CD4-positive, alpha-beta T cell treated with Interleukin-6 at 100 ng/mL for 8 hours (primary cell): Measurements from ENCODE around the gene LRRC3B.

ENCODE experiments used
- DNase-seq: peaks from one replicate; pipeline ENCODE4 v3.0.0-alpha.2; 2020; ENCODE audit warnings: mixed read lengths, low spot score

Gene LRRC3B

DNA sequence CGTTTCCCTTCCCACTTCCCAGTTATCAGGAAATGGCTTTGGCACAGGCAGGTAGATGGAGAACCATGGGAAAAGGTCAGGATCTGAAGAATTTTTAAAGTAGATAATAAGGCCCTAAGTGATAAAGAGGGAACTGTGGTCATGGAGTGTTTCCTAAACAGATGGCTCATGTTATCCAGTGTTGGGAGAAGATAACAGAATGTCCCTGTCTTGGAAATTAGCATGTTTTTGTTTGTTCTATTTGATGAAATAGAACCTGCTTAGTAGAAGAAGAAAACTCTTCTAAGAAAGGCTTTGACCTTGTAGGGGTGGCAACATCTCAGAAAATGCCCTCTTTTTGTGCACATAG is 8.8 kb downstream of the LRRC3B start:
- DNase-seq: no peak

DNA sequence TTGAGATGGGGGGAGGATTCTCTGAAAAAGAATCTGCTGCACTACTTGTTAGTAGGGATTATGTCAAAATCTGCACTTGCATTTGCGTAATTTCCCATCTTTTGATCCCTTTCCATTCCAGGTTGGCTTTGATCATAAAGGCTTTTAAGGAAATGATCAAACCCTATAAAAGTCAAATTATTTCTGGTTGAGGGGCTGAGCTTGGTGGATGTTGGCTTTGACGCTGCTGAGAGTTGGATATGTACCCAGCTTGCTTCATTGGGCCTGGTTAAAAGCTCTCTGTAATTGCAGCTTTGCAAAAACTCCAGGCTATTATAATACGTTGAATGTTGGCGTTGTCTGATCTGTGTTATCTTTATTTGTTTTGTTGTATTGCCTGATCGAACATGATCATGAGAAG is 12.0 kb downstream of the LRRC3B start:
- no peak for DNase-seq

DNA sequence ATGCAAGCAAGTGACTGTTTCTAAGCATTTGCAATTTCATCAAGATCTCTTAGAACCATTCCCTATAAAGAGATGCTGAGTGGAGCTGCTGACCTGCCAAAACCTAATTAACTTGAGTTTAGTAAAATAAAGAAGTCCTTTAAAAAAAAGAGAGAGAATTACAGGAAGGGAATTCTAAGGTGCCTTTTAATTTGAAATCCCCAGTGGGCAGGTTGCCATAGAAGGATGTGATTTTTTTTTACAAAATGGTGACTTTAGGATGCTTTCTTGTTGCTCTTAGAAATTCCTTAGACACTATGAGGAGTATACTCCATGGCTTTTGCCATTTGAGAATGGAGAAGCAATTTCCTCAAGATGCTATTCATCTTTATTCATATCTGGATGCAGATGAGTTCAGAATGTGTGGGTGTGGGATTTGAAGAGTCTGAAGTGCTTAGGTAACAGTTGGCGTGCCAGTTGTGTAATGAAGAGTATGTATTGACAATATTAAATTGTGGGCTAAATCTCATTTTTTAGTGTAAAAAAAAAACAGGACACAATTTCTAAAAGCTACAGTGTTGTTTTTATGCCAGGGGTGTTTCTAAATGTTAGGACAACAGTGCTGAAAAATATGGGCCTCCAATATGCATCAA is 13.6 kb downstream of the LRRC3B start:
- DNase-seq: no peak

DNA sequence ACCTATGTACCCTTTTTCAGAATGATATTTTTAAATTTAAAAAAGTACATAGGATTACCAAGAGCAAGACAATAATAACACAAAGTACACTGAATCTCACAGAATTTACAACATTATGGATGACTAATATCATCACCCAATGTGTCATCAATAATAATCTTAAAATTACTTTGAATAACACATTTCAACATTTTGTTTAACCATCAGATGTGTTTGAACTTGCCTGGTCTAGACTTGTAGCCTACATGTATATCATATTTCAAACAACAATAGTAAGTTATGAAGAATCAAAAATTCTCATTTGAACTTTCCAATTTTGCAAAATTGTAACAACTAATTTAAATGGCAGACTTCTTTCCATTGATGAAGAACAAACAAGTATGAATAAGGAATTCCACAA is 15.1 kb downstream of the LRRC3B start:
- DNase-seq: no peak

DNA sequence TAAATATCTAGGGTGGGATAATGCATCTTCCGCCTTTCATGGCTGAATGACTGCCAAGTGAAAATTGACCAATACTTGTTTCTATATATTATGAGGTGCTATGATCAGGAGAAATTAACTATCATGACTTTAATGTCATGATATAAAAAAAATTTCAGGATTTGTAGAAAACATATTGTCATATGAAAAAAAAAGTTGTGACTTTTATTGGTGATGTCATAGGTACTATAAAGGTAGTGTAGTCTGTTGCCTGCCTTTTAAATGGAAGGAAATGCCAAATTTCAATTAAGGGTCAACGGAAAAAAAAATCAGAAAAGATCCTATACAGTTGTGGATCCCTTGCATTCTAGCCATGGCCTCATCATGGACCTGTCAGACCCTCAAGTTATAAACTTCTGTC is 15.5 kb downstream of the LRRC3B start:
- no peak for DNase-seq

DNA sequence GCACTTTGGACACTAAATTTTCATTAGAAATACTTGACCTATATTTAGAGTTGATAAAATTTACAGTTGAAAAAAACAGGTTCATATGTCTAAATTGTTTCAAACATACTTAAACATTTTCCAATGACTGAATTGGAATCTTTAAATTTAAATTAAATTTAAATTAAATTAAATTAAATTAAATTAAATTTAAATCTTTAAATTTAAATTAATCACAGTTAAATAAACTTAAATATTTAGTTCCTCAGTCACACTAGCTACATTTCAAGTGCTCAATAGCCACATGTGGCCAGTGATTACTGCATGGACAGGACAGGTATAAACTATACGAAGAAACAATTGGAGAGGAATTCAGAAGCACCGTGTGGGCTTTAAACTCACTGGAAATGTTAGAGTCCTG is 16.8 kb downstream of the LRRC3B start:
- no peak for DNase-seq

DNA sequence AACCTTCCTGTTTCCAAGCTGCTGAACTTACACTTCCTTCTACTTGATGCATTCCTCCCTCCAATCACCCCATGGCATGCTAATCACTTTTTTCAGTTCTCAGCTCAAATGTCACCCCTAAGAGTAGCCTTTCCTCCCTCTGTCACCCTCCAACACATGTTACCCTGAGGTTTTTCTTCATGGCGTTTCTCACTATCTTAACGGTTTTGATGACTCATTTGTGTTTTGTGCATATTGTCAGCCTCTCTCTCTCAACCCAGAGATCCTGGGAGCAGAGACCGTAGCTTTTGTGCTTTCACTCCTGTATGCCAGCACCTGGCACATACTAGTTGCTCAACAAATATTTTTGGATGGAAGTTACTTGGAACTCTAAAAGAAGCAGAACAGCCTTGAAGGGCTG is 24.5 kb downstream of the LRRC3B start:
- no peak for DNase-seq

DNA sequence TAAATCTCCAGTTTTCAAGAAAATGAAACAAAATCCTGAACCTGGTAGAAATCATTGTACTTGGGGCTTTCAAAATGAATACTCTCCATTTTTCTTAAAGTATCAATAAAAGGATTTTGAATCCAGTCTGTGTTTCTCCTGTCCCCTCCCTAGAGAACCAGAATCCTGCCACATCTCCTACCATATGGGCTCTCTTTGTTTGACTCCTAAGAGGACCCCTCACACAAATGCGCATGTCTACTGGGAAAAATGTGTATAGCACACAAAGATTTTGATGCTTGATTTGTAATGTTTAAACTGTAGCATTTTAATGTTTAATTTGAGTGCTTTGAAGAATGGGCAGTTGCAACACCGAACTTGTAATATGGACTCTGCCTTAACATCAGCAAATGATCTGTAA is 25.9 kb downstream of the LRRC3B start:
- no peak for DNase-seq

DNA sequence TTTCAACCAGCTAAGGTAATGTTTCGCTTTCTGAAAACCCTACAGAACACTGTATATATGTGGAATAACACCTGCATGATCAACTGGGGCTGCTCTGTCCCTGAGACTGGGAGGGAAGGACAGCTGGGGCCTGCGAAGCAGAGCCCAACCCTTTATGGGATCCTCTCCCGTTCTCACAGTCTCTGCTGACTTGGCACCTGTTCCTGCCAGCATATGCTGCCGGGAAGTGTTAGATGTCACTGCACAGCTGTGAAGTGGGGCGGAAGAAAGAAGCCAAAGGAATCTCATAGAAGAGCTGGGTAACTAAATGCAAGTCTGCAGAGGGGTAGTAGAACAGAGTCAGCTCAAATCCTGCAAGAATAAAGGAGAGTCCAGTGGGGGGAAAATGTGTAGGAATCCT is 29.6 kb downstream of the LRRC3B start:
- no peak for DNase-seq

DNA sequence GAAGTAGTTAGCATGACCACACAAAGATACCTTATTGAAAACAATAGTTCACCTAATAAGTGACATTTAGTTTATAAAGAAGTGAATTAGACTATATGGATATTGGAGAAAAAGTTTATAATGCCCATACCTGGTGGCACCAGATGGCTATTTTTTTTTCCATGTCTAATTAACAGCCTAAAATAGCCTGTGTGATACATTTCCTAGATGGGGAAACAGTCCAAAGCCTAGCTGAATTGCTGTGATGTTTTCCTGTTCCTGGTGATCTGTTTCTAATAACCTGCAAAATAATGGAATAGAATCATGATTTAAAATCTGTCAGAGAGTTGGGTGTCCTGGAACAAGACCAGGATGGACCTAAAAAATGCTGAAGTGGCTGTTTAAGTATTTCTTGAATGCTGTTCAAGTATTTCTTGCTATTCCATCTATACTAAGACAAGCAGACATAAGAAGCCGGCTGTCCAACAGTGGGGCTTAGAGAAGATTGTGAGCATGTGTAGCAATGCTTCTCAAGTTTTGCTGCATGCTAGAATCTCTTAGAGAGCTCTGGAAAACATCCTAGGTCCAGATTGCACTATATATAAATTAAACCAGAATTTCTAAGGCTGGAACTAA is 31.3 kb downstream of the LRRC3B start:
- DNase-seq: no peak

DNA sequence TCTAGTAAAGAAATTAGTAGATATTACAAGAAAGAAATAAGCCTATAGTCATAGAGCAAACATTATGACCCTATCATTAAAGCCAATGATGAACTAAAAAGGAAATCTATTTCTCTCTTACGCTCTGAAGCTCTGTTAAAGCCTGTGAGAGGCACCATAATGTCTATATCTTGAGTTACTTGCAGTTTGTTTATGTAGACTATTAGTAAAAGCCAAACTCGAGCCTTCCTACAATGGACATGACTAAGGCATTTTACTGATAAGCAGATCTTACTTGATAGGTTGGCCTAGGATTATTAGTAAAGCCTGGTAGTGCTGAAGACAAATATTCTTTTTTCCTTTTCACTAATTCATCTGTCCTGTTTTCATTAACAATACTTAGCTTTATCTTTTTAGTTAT is 32.7 kb downstream of the LRRC3B start:
- DNase-seq: no peak

DNA sequence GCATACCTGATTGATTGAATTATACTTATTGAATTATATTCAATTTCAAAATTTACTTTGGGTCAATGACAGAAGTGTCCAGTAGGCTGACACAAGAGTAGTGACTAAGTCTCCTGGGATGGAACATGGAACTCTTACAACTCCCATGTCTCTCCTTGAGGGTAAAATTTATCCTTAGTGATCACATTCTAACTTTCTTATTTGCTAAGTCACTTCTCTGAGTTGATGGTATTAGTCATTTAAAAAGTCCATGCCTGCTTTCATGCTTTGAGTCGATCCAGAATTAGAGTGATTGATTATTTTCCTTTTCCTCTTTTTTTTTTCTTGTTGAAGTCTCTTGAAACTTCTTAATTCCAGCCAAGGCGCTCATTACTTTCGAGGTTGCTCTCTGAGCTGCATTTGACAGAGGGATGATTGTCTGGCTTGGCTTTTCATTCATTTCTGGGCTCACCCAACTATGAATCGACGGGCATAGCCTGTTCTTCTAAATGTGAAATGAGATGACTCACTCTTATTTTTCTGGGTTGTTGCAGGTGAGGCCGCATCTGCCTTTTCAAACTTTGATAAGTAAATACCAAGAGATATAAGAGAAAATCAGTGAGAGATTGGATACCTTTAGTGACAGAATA is 34.9 kb downstream of the LRRC3B start:
- no peak for DNase-seq

DNA sequence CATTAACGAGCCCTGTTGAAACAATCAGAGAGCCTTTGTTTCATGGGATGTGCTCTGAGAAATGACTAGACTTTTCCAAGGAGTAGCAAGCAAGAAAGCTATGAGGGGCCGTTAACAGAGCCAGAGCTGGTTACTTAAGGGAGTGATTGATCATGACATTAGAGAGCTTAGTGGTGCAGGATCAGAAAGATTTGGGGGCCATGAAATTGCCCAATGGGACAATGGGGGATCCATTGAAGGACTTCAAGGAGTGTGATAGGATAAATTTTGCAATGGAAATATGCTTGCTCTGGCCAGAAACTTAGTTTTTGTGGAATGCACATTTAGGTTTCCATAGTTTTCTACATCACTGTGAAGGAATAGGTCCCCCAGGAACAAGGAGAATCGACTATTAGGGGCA is 45.6 kb downstream of the LRRC3B start:
- no peak for DNase-seq

DNA sequence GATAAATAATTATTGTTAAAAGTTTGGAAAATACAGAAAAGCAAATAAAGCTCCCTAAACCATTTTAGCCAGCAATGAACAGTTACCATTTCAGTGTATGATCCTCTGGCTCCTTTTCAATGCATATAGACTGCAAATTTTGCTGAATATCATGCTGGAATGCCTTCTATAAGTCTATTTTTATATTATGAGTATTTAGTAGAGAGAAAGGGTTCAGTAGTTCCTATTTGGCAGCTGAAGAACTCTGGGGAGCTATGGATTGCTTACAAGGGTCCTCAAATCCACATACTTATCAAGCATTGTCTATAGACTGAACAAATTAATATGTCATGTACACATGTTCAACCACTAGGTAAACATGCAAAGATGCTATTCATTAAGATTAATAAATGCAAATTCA is 46.1 kb downstream of the LRRC3B start:
- no peak for DNase-seq

DNA sequence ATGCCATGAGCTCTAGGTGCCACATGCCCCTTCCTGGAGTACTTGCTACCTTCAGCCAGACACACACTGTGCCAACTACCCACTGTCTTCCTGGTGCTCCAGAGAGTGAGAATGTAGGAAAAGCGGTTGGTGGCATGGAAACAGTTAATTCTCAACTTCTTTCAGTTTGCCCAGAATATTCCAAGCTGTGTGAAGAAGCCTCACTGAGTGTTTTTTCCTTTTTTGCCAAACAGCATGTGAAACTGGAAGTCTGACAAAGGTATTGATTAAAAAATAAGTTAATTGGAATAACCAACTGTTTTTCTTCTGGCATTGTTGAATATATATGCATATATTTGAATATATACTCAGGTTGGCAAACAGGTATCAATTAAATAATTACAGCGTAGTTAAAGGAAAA is 52.8 kb downstream of the LRRC3B start:
- DNase-seq: no peak

DNA sequence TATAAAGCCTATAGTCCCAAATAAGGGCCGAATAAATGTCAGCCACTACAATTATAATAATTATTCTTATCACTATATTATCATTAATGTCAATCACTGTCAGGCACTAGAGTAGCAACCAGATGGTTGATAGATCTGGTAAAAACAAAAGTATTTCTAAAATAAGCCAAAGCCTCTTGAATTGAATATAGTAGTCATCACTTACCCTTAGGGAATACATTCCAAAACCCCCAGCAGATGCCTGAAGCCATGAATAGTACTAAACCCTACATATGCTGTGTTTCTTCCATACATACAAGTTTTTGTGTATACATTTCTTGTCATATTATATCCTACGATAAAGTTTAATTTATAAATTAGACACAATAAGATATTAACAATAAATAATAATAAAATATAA is 59.1 kb downstream of the LRRC3B start:
- no peak for DNase-seq

DNA sequence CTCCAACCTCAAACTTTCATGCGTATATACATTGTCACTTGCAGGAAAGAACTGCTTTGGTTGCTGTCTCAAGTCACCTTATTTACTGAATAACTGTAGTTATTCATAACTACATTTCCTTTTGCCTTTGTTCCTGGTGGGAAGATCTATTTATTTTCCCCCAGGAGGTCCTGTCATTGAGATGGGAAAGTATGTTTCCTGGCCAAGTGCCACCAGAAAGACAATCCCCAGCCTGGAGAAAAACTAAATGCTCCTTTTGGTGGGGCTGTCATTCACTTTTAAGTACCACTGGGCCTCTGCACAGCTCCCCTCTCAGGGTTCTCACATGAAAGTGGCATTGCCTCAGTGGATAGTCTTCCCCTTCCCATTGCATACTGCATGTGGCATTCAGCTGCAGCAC is 59.8 kb downstream of the LRRC3B start:
- no peak for DNase-seq

DNA sequence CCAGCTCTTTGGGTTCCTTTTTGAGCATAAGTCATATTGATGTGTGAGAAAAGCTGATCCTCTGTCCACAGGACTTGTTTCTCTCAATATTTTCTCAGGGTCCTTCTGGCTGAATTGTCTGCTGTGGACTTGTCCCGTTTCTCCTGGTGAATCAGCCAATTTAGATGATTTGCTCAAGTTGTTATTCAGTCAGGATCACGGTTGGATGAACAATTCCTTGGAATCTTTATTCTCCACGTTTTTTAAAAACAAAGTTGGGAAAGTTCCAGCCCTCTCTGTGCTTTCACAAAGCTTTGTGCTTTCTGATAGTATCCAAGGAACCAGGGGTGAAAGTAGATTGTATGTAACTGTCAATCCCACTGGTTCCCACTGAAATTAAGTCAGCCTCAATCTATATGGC is 61.3 kb downstream of the LRRC3B start:
- DNase-seq: no peak

DNA sequence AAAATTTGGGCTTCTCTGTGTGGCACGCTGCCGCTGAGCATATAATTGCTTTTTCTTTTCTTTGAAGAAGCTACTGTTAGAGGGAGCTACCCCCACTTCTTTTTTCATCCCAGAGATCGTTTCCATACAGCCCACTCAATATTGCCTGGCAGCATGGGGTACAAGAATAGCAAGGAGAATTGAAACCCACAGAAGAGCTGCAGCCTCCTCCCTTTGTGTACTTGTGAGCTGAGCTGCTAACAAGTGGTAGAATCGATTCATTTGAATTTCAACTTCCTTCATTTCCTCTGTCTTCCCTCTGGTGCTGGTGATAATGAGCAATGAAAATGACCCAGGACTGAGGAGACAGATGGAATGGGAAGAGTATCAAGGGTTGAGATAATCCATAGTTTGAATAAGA is 64.9 kb downstream of the LRRC3B start:
- no peak for DNase-seq

DNA sequence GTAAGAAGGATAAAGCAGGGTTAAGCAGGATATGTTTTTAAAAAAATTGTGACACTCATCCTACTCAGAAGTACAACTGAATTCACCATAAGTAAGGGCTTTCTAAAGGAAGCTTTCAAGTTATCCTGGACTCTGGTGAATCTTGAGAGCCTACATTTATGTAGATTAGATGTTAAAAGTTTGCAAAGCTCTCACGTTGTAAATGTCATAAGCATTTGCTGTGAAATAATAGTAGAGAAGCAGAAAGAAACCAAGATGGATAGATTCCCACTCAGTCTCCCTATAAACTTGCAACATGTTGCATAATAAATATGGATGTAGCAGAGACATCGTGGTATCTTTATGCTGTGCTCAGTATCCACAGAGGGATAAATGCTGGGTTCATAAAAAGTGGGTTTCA is 77.0 kb downstream of the LRRC3B start:
- DNase-seq: no peak

DNA sequence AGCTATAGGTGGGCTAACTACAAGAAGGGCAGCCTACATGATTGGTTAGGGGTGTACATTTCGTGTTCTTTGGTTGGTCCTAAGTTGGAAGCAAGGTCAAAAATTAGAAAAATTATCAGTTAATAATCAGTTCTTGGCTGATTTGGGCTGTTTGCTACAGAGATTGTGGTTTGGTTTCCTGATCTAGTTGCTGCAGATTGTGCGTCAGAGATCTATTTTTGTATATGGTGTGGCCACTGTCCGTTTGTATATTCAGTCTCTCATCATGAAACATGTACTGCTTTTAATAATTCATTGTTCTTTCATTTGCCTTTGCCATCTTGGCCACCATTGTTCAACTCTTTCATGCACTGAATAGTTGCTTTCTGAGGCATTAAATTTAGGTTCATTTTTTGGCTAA is 80.9 kb downstream of the LRRC3B start:
- DNase-seq: no peak

DNA sequence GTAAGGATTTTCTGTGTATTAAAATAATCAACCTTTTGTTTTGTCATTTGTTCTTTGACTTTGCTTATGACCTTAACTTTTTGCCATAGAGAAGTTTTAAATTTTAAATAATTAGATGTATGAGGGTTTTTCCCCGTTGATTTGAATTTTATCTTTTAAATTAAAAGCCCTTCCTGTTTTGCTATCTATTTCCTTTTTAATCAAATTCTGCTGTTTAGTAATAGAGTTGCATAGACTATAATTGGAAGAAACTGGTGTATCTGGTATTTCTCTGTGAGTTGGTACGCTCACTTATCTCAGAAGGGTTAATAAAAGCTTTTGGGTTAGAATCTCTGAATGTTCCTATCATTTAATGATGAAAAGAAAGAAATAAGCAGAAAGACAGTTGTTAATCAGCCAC is 82.2 kb downstream of the LRRC3B start:
- no peak for DNase-seq

DNA sequence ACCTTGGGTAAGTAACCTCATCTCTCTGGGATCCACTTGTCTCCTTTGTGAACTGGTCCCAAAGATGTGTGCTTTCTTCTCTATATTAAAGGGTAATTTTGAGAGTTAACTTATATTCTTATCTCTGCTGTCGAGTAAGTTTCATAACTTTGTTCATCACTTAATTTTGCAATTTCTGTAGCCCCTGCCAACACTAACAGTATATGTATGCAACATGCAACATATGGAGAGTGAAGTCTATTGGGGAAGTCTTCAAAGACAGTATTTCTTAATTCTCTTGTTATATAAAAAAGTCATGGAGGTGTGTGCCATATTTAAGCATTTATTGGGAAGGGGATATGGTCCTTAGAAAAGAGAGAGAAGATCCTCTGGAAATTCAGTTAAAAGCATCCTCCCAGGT is 85.9 kb downstream of the LRRC3B start:
- DNase-seq: no peak
